Gastroesophageal sphincter (tissue), 3 donors: ENCODE data around the gene SLC25A33.
"Not testable (repeated sequence)": the region's sequence is repeated elsewhere in the genome, so short reads cannot be mapped to it uniquely, and the experiment has no call there.

Experiments used
- EP300 ChIP-seq: sonication (generic); formaldehyde crosslinking; IDR thresholded peaks from one replicate; pipeline ENCODE4 v1.6.1; 2017; ENCODE audit warnings: antibody characterized with exemption, mild to moderate bottlenecking
- POLR2A ChIP-seq, 2 donors: fragments of 450-650 bp; IDR thresholded peaks; one replicate each; pipeline ENCODE4 v1.6.1; 2017; ENCODE audit warnings: antibody characterized with exemption in 2 of 2, mild to moderate bottlenecking in 2 of 2, moderate library complexity in 1 of 2
- POLR2AphosphoS5 ChIP-seq: sonication (generic); formaldehyde crosslinking; IDR thresholded peaks from one replicate; pipeline ENCODE4 v1.6.1; 2017; ENCODE audit warnings: antibody characterized with exemption
- TF ChIP-seq, protein P1 (sequence below), 4 experiments: fragments of 200-600 bp in 2 of 4; fragments of 450-650 bp in 2 of 4; sonication (generic) in 1 of 4; IDR thresholded peaks; one replicate each; pipeline ENCODE4 v1.5.1; 2017 to 2019; ENCODE audit warnings: antibody characterized with exemption in 4 of 4, mild to moderate bottlenecking in 2 of 4, moderate library complexity in 2 of 4

- not testable (repeated sequence) for TF ChIP-seq EP300; POLR2AphosphoS5; POLR2A (IDR thresholded peaks at IDR 0.05)
- TF ChIP-seq, protein P1, sequence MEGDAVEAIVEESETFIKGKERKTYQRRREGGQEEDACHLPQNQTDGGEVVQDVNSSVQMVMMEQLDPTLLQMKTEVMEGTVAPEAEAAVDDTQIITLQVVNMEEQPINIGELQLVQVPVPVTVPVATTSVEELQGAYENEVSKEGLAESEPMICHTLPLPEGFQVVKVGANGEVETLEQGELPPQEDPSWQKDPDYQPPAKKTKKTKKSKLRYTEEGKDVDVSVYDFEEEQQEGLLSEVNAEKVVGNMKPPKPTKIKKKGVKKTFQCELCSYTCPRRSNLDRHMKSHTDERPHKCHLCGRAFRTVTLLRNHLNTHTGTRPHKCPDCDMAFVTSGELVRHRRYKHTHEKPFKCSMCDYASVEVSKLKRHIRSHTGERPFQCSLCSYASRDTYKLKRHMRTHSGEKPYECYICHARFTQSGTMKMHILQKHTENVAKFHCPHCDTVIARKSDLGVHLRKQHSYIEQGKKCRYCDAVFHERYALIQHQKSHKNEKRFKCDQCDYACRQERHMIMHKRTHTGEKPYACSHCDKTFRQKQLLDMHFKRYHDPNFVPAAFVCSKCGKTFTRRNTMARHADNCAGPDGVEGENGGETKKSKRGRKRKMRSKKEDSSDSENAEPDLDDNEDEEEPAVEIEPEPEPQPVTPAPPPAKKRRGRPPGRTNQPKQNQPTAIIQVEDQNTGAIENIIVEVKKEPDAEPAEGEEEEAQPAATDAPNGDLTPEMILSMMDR (IDR thresholded peaks at IDR 0.05) = not testable (repeated sequence)
Measured at GRCh38 chr1:9560090-9560489, 20.8 kb downstream of the SLC25A33 start.
